Measurements from ENCODE around the gene OXGR1.

Gene OXGR1

GRCh38 chr13:96994858-96995243 is 575 bp upstream of the OXGR1 start:
- Histone ChIP-seq H3K27me3 (ENCODE audit: insufficient read depth, poor library complexity, severe bottlenecking) (peaks cover 39% of the 10 kb centered on the region), H3K4me3 (replicated peaks; ENCODE audit: insufficient read depth, low read length) (no peak overlapping the region), H3K27ac (replicated peaks) (no peak overlapping the region)
- DNase-seq (ENCODE audit: low read depth in 1 of 2, low spot score in 1 of 2), result no peak
- no peak for TF ChIP-seq GABPA (IDR thresholded peaks at IDR 0.05; ENCODE audit: low read depth)
- TF ChIP-seq REST (IDR thresholded peaks at IDR 0.05; ENCODE audit: insufficient replicate concordance, low read depth), result no peak
- TF ChIP-seq POLR2AphosphoS5 (IDR thresholded peaks at IDR 0.05; ENCODE audit: low read depth), result no peak
- TF ChIP-seq SPI1 (IDR thresholded peaks at IDR 0.05; ENCODE audit: borderline replicate concordance, low read depth), result no peak
- no peak for TF ChIP-seq CTCF (IDR thresholded peaks at IDR 0.05; ENCODE audit: insufficient read depth, low read length)

- Histone ChIP-seq H3K27me3 (ENCODE audit: insufficient read depth, poor library complexity, severe bottlenecking) (peaks cover 38% of the 10 kb centered on the region), H3K4me3 (replicated peaks; ENCODE audit: insufficient read depth, low read length) (no peak overlapping the region), H3K27ac (replicated peaks) (no peak overlapping the region)
- TF ChIP-seq POLR2AphosphoS5 (IDR thresholded peaks at IDR 0.05; ENCODE audit: low read depth), result no peak
- no peak for TF ChIP-seq GABPA (IDR thresholded peaks at IDR 0.05; ENCODE audit: low read depth)
- no peak for TF ChIP-seq SPI1 (IDR thresholded peaks at IDR 0.05; ENCODE audit: borderline replicate concordance, low read depth)
- no peak for TF ChIP-seq CTCF (IDR thresholded peaks at IDR 0.05; ENCODE audit: insufficient read depth, low read length)
- TF ChIP-seq REST (IDR thresholded peaks at IDR 0.05; ENCODE audit: insufficient replicate concordance, low read depth), result no peak
- DNase-seq (ENCODE audit: low read depth in 1 of 2, low spot score in 1 of 2), result no peak
These were observed 651 bp downstream of the OXGR1 start for GRCh38 chr13:96993634-96994016.

GRCh38 chr13:96992633-96993032 is 1.6 kb downstream of the OXGR1 start:
- DNase-seq (ENCODE audit: low read depth in 1 of 2, low spot score in 1 of 2), result no peak
- Histone ChIP-seq H3K4me3 (replicated peaks; ENCODE audit: insufficient read depth, low read length) (no peak overlapping the region), H3K27me3 (ENCODE audit: insufficient read depth, poor library complexity, severe bottlenecking) (peaks cover 34% of the 10 kb centered on the region), H3K27ac (replicated peaks) (no peak overlapping the region)
- TF ChIP-seq CTCF (IDR thresholded peaks at IDR 0.05; ENCODE audit: insufficient read depth, low read length) (no peak), REST (IDR thresholded peaks at IDR 0.05; ENCODE audit: insufficient replicate concordance, low read depth) (no peak), POLR2AphosphoS5 (IDR thresholded peaks at IDR 0.05; ENCODE audit: low read depth) (no peak), SPI1 (IDR thresholded peaks at IDR 0.05; ENCODE audit: borderline replicate concordance, low read depth) (no peak), GABPA (IDR thresholded peaks at IDR 0.05; ENCODE audit: low read depth) (no peak)

Data from HL-60 (cell line).